HepG2 (cell line): ENCODE measurements around the gene BAHCC1. TPM values are rescaled to one million over a fixed set of nuclear protein-coding genes. Genes with fewer than 3 reads are reported as not detected.

Experiments
- MLLT10 ChIP-seq: sonication (generic); formaldehyde crosslinking; IDR thresholded peaks from 2 replicates; pipeline ENCODE4 v1.4.0; 2020; ENCODE audit warnings: missing genetic modification reagents
- MLX ChIP-seq: IDR thresholded peaks from 2 replicates; pipeline ENCODE4 v1.6.1; 2016
- NCOR1 ChIP-seq: fragments of 200-600 bp; sonication (generic); IDR thresholded peaks from 2 replicates; pipeline ENCODE4 v1.7.0; 2017; ENCODE audit warnings: antibody characterized with exemption, low read length, borderline replicate concordance
- PREB ChIP-seq: sonication (generic); formaldehyde crosslinking; IDR thresholded peaks from 2 replicates; pipeline ENCODE4 v1.4.0; 2020; ENCODE audit warnings: missing genetic modification reagents
- RORA ChIP-seq: sonication (generic); formaldehyde crosslinking; IDR thresholded peaks from 2 replicates; pipeline ENCODE4 v1.5.0; 2020; ENCODE audit warnings: mild to moderate bottlenecking, missing genetic modification reagents, moderate library complexity
- SSRP1 ChIP-seq: IDR thresholded peaks from 2 replicates; pipeline ENCODE4 v1.6.1; 2016; ENCODE audit warnings: control low read depth
- STAG1 ChIP-seq: sonication (generic); formaldehyde crosslinking; IDR thresholded peaks from 2 replicates; pipeline ENCODE4 v1.4.0; 2020; ENCODE audit warnings: missing genetic modification reagents
- THAP11 ChIP-seq: IDR thresholded peaks from 2 replicates; pipeline ENCODE4 v1.6.1; 2016; ENCODE audit warnings: missing biosample characterization, missing genetic modification reagents
- XBP1 ChIP-seq: sonication (generic); formaldehyde crosslinking; IDR thresholded peaks from 2 replicates; pipeline ENCODE4 v1.5.0; 2020; ENCODE audit warnings: missing genetic modification reagents
- ZBTB21 ChIP-seq: sonication (generic); formaldehyde crosslinking; IDR thresholded peaks from 2 replicates; pipeline ENCODE4 v1.4.0; 2020; ENCODE audit warnings: missing genetic modification reagents
- ZNF230 ChIP-seq: sonication (generic); formaldehyde crosslinking; IDR thresholded peaks from 2 replicates; pipeline ENCODE4 v1.4.0; 2020; ENCODE audit warnings: mild to moderate bottlenecking, missing genetic modification reagents
- ZNF296 ChIP-seq: sonication (generic); formaldehyde crosslinking; conservative IDR thresholded peaks from 2 replicates; pipeline ENCODE4 v1.5.0; 2020; ENCODE audit warnings: mild to moderate bottlenecking, missing genetic modification reagents
- ZNF337 ChIP-seq: sonication (generic); formaldehyde crosslinking; IDR thresholded peaks from 2 replicates; pipeline ENCODE4 v1.5.1; 2020; ENCODE audit warnings: missing genetic modification reagents, low read depth, mild to moderate bottlenecking, borderline replicate concordance
- ZNF609 ChIP-seq: sonication (generic); formaldehyde crosslinking; IDR thresholded peaks from 2 replicates; pipeline ENCODE4 v1.4.0; 2020; ENCODE audit warnings: mild to moderate bottlenecking, missing genetic modification reagents, borderline replicate concordance
- ZNF878 ChIP-seq: sonication (generic); formaldehyde crosslinking; IDR thresholded peaks from 2 replicates; pipeline ENCODE4 v1.8.1; 2023; ENCODE audit warnings: mild to moderate bottlenecking, missing genetic modification reagents, moderate library complexity
- ZNF883 ChIP-seq: sonication (generic); formaldehyde crosslinking; IDR thresholded peaks from 2 replicates; pipeline ENCODE4 v1.5.1; 2020; ENCODE audit warnings: mild to moderate bottlenecking, missing genetic modification reagents; ENCODE audit errors: not compliant biosample characterization
- polyA plus RNA-seq, 8 experiments: library from polyadenylated mRNA; depleted of rRNA in 3 of 8; stranded (reverse) in 7 of 8; unstranded in 1 of 8; fragments of >200 nt; fragmentation: Illumina TruSeq in 4 of 8; extraction: Trizol in 4 of 8; gene quantifications; 2 replicates each; pipeline versions ENCODE4 v1.2.1 to v1.2.3, GENCODE V29; 2011 to 2016; ENCODE audit warnings: low read depth in 4 of 8, missing spikeins in 1 of 8, mixed read lengths in 1 of 8; ENCODE audit not compliant: insufficient read depth in 1 of 8
- total RNA-seq, 5 experiments: library from RNA; depleted of rRNA; stranded (reverse); fragments of >200 nt; fragmentation: Illumina TruSeq; extraction: Trizol; gene quantifications; 2 replicates each; pipeline ENCODE4 v1.2.3, GENCODE V29; 2016; ENCODE audit warnings: low read depth in 1 of 5
- TF ChIP-seq, protein P1 (sequence below): sonication (generic); formaldehyde crosslinking; IDR thresholded peaks from 2 replicates; pipeline ENCODE4 v1.5.1; 2020; ENCODE audit warnings: missing genetic modification reagents, mild to moderate bottlenecking, borderline replicate concordance
- TF ChIP-seq, protein P2 (sequence below): sonication (generic); formaldehyde crosslinking; IDR thresholded peaks from 2 replicates; pipeline ENCODE4 v1.4.0; 2020; ENCODE audit warnings: mild to moderate bottlenecking, missing genetic modification reagents

BAHCC1 gene
- total and polyA plus RNA-seq, 2 of the 13 experiments (the other 11 are each of a cell fraction or from before 2014, with no cell fraction given) = 1.4 to 1.7 TPM

DNA sequence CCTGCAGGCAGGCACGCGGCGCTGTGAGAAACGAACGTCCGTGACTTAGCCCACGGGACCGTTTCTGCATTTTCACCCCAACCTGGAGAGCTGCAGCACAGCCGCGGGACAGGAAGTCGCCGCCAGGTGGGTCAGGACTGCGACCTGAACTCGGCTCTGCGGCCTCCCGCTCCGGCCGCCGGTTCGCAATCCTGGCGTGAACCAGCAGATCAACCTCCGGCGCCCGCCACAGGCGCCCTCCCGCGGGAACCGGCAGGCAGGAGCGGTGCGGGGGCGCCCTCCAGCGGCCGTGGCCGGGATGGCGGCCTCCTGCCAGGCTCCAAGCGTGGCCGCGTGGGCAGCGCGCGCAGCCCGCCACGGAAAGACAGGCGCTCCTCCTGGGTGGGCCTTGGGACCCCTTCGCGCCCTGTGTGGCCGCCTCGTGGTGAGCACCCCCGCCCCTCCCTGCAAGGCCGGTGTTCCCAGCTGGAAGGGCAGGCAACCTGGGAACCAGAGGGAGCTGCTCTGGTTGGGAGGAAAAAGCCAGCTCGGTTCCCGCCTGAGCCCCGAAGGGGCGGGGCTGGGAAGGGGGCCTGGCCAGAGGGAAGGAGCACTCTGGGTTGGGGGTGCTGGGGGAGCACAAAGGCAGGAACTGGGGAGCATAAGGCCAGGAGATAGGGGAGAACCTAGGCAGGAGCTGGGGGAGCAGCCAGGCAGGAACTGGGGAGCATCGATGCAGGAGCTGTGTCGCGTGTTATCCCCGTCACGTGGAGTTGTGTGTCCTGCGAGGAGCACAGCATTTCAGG lies 89.1 kb downstream of the BAHCC1 start (continued):
- TF ChIP-seq ZNF609 (CRISPR knock-in tag) (peak; percentile 55), MLX (CRISPR knock-in tag) (no peak), MLLT10 (CRISPR knock-in tag) (no peak), NCOR1 (no peak), ZNF337 (CRISPR knock-in tag) (0 out of 2 replicates have a peak, but pooled peaks have one; percentile 61), SSRP1 (CRISPR knock-in tag) (no peak), ZBTB21 (CRISPR knock-in tag) (no peak), PREB (no peak), ZNF230 (CRISPR knock-in tag) (peak; percentile 67; the same call in 1 of the 2 replicates), ZNF883 (CRISPR knock-in tag) (peak; percentile 96), RORA (CRISPR knock-in tag) (no peak), THAP11 (CRISPR knock-in tag) (peak; percentile 74), XBP1 (CRISPR knock-in tag) (no peak), ZNF878 (CRISPR knock-in tag) (0 out of 2 replicates have a peak, but pooled peaks have one; percentile 5), STAG1 (CRISPR knock-in tag) (peak; percentile 99), ZNF296 (no peak)
- TF ChIP-seq, protein P1, sequence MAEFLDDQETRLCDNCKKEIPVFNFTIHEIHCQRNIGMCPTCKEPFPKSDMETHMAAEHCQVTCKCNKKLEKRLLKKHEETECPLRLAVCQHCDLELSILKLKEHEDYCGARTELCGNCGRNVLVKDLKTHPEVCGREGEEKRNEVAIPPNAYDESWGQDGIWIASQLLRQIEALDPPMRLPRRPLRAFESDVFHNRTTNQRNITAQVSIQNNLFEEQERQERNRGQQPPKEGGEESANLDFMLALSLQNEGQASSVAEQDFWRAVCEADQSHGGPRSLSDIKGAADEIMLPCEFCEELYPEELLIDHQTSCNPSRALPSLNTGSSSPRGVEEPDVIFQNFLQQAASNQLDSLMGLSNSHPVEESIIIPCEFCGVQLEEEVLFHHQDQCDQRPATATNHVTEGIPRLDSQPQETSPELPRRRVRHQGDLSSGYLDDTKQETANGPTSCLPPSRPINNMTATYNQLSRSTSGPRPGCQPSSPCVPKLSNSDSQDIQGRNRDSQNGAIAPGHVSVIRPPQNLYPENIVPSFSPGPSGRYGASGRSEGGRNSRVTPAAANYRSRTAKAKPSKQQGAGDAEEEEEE = no peak
- TF ChIP-seq, protein P2, sequence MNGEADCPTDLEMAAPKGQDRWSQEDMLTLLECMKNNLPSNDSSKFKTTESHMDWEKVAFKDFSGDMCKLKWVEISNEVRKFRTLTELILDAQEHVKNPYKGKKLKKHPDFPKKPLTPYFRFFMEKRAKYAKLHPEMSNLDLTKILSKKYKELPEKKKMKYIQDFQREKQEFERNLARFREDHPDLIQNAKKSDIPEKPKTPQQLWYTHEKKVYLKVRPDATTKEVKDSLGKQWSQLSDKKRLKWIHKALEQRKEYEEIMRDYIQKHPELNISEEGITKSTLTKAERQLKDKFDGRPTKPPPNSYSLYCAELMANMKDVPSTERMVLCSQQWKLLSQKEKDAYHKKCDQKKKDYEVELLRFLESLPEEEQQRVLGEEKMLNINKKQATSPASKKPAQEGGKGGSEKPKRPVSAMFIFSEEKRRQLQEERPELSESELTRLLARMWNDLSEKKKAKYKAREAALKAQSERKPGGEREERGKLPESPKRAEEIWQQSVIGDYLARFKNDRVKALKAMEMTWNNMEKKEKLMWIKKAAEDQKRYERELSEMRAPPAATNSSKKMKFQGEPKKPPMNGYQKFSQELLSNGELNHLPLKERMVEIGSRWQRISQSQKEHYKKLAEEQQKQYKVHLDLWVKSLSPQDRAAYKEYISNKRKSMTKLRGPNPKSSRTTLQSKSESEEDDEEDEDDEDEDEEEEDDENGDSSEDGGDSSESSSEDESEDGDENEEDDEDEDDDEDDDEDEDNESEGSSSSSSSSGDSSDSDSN = peak; percentile 63
